GM10266 (cell line): Measurements from ENCODE around the gene TRIM56.
"Not testable (repeated sequence)": the region's sequence is repeated elsewhere in the genome, so short reads cannot be mapped to it uniquely, and the experiment has no call there.

Experiments
- DNase-seq: peaks from one replicate; pipeline ENCODE4 v3.0.0; 2012; ENCODE audit errors: extremely low spot score
- TF ChIP-seq, protein P1 (sequence below): IDR thresholded peaks from 2 replicates; pipeline ENCODE4 v1.5.1; 2012; ENCODE audit warnings: mild to moderate bottlenecking, low read depth; ENCODE audit not compliant: control insufficient read depth, insufficient read depth; ENCODE audit errors: missing control alignments

Gene TRIM56

GRCh38 chr7:101066833-101067177, 18.5 kb upstream of the TRIM56 start:
- DNase-seq: no peak
- TF ChIP-seq, protein P1, sequence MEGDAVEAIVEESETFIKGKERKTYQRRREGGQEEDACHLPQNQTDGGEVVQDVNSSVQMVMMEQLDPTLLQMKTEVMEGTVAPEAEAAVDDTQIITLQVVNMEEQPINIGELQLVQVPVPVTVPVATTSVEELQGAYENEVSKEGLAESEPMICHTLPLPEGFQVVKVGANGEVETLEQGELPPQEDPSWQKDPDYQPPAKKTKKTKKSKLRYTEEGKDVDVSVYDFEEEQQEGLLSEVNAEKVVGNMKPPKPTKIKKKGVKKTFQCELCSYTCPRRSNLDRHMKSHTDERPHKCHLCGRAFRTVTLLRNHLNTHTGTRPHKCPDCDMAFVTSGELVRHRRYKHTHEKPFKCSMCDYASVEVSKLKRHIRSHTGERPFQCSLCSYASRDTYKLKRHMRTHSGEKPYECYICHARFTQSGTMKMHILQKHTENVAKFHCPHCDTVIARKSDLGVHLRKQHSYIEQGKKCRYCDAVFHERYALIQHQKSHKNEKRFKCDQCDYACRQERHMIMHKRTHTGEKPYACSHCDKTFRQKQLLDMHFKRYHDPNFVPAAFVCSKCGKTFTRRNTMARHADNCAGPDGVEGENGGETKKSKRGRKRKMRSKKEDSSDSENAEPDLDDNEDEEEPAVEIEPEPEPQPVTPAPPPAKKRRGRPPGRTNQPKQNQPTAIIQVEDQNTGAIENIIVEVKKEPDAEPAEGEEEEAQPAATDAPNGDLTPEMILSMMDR: no peak

DNA sequence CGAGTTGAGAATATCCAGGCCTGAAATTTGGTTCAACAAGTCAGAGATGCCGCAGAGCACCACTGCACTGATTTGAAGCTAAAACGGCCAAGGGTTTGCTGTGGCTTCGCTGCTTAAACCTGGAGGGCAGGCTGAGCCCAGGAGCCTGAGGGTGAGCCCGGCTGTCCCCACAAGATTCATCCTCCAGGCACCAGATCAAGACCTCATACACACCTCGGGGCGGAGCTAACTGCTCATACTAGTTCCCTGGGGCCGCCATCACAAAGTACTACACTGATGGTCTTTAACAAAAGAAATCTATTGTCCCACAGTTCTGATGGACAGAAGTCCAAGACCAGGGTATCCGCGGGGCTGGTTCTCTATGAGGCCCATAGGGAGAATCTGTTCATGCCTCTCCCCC, 16.9 kb upstream of the TRIM56 start:
- TF ChIP-seq, protein P1: no peak
- no peak for DNase-seq

- DNase-seq: not testable (repeated sequence)
Observed at GRCh38 chr7:101071362-101072104, 13.7 kb upstream of the TRIM56 start.

DNA sequence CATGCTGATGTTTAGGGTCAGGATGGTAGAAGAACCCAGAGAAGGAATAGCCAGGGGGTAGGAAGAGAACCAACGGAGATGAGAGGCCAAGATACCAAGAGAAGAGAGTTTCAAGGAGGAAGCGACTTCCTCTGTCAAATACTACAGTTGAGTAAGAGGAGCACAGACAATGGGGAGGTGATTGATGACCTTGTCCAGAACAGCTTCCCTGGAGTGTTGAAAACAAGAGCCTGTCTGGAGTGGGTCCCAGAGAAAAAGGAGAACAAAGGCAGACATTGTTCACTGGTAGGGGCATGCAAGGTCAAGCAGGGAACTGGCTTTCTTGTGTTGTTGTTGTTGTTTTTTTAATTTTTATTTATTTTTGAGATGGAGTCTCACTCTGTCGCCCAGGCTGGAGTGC, 9.6 kb upstream of the TRIM56 start:
- TF ChIP-seq, protein P1: no peak

GRCh38 chr7:101076183-101076582, 9.1 kb upstream of the TRIM56 start:
- not testable (repeated sequence) for DNase-seq

More for the DNA sequence above, 9.6 kb upstream of the TRIM56 start:
- no peak for DNase-seq

DNA sequence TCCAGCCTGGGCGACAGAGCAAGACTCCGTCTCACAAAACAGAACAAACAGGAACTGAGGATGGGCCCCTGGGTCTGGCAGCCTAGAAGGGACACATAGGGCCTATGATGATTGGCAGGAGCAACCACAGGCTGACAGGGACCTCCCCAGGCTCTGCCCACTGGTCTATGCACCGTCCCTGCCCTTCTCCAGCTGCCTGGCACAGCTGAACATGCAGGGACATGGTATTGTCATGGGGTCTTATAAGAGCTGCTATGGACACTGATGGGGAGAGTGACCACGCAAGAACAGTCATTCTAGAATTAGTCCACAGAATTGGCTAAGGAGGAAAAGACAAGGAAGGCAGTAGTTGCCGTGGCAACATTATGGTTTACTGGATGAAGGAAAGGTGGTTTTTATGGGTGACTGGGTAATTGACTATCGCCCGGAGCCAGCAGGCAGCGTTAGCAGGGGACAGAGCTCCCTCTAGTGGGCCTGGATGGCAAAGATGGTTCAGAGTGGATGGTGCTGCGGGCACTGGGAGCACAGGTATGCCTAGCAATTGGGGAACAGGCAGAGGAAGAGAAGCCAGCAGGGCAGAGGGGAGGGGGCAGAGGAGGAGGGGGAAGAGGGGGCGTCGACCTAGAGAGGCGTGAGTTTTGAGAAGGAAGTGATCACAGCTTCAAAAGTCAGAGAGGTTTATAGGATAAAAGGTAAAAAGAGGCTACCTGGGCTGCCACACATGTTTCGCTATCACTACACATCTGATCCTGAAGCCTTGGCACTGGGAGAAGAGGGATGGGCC, 7.8 kb upstream of the TRIM56 start:
- peak; percentile 83 for DNase-seq
- TF ChIP-seq, protein P1: peak; percentile 93

DNA sequence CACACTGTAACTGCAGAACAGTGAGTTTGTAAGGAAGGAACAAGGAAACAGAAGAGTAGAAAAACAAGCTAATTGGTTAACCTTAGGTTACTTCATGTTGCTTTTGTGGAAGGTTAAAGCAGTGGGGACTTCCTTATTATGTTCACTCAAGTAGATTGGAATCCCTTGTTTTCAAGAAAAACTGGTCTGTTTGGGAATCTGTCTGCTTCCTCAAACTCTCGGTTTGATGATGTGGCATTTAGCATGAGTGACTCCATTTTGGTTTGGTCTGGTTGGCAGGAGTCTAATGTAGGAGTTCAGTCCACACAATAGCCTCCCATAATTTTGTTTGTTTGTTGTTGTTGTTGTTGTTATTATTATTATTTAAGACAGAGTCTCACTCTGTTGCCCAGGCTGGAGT, 3.8 kb upstream of the TRIM56 start:
- TF ChIP-seq, protein P1: no peak
- no peak for DNase-seq

DNA sequence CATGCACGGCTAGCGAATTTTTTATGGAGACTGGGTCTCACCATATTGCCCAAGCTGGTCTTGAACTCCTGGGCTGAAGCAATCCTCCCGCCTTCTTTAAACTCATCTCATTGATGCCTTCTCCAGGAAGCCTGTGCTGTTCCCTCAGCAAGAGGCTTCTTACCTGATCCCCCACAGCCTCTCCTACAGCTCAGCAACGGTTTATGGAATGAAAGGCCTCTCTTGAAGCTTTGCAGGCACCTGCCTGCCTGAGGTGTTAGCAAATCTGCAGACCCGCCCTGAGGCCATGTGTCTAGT, 468 bp upstream of the TRIM56 start:
- TF ChIP-seq, protein P1: no peak
- DNase-seq: no peak
